Urinary bladder (tissue), 4 donors: ENCODE data around the gene MRPL27. TPM values are rescaled to one million over a fixed set of nuclear protein-coding genes. Genes with fewer than 3 reads are reported as not detected.
"Not testable (repeated sequence)": the region's sequence is repeated elsewhere in the genome, so short reads cannot be mapped to it uniquely, and the experiment has no call there.

Experiments used
- DNase-seq: peaks from one replicate; pipeline ENCODE4 v3.0.0-alpha.2; 2015; ENCODE audit errors: extremely low spot score
- H3K27ac ChIP-seq: one replicate; pipeline ENCODE4 v1.5.1; 2013; ENCODE audit warnings: low read depth, mild to moderate bottlenecking, moderate library complexity
- H3K36me3 ChIP-seq: one replicate; pipeline ENCODE4 v1.6.1; 2013; ENCODE audit warnings: mild to moderate bottlenecking, moderate library complexity; ENCODE audit not compliant: insufficient read depth
- H3K4me1 ChIP-seq: one replicate; pipeline ENCODE4 v1.6.1; 2013; ENCODE audit warnings: mild to moderate bottlenecking, moderate library complexity; ENCODE audit not compliant: insufficient read depth
- H3K4me3 ChIP-seq: one replicate; pipeline ENCODE4 v1.5.1; 2013; ENCODE audit warnings: low read depth, low read length
- WGBS: extraction: QIAGEN DNeasy Blood & Tissue Kit; methylation state at CpG from one replicate; pipeline ENCODE4 v1.1.7; 2013; 5-methylcytosine and 5-hydroxymethylcytosine counted together
- polyA plus RNA-seq: library from polyadenylated mRNA; stranded (reverse); fragments of 200-250 nt; gene quantifications from one replicate; pipeline ENCODE4 v1.2.3, GENCODE V29; 2013
- total RNA-seq: library from RNA; depleted of rRNA; stranded (reverse); fragments of >200 nt; gene quantifications from one replicate; pipeline ENCODE4 v1.2.3, GENCODE V29; 2014
- donor health status: healthy with polysubstance abuse.
- donor health status: healthy.

MRPL27 gene
- total and polyA plus RNA-seq, 2 donors = 38.6 to 99.6 TPM

GRCh38 chr17:50338645-50339044 lies 34.3 kb downstream of the MRPL27 start:
- Histone ChIP-seq H3K4me3 (no peak overlapping the region), H3K36me3 (no peaks in the 10 kb centered on the region), H3K4me1 (no peaks in the 10 kb centered on the region), H3K27ac (no peak overlapping the region)
- no peak for DNase-seq

DNA sequence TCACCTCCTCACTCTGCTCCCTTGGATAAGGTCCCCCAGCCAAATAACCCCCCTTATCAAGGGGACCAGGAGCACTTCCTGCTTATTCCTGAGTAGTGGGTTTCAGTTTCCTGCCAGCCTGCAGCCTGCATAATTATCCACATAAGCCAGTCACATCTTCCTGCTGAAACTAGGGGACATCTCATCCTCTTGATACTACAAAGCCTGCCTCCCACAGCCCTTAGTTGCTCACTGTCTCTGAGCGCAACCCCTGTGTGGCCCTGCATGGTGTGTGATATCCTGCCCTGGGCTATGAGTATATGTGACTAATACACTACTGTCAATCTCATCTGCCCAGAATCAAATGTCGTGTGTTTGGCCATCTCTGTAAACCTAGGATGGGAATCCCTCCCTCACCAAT lies 35.0 kb downstream of the MRPL27 start:
- Histone ChIP-seq H3K36me3 (no peaks in the 10 kb centered on the region), H3K27ac (no peak overlapping the region), H3K4me1 (no peaks in the 10 kb centered on the region), H3K4me3 (no peak overlapping the region)
- DNase-seq = no peak
- WGBS = 72% methylated on average over 2 of the region's 2 CpGs

- WGBS = 45% methylated on average over 14 of the region's 14 CpGs
- H3K4me3 ChIP-seq, DNase-seq, H3K27ac ChIP-seq, H3K4me1 ChIP-seq, H3K36me3 ChIP-seq: not testable (repeated sequence)
These were observed 39.5 kb downstream of the MRPL27 start for GRCh38 chr17:50333291-50334057.

GRCh38 chr17:50332196-50332595 lies 40.8 kb downstream of the MRPL27 start:
- no peak for DNase-seq
- no peak overlapping the region for H3K27ac ChIP-seq
- H3K4me1 ChIP-seq = no peaks in the 10 kb centered on the region
- 72% methylated on average over 6 of the region's 6 CpGs for WGBS
- H3K4me3 ChIP-seq = no peak overlapping the region
- no peaks in the 10 kb centered on the region for H3K36me3 ChIP-seq

DNA sequence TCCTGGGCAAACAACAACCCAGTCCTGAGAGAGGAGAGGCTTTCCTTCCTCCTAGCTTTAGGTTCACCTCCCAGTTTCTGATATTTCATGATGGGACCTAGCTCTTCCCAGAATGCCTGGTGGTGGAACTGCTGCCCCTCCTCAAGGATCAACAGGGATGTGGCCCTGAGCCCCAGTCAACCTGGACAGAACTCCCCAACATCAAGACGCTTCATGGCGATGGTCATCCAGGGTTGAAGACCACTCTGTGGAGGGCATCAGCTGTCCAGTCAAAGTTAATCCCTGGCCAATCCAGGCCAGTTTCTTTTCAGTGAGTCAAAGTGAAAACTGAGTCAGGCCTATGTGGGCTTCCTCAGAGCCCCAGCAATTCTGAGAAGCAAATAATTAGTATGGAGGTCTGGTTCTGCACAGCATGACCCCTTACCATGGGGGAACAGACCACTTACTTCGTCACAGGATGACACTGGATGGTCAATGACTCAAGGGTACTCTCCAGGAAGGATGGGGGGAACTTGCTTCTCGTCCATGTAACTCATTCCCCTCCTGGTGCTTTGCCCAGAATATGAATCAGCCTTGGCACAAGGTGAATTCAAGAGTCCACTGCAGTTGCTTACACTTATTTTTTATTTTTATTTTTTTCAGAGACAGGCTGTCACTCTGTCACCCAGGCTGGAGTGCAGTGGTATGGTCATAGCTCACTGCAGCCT lies 41.7 kb downstream of the MRPL27 start:
- WGBS = 74% methylated on average over 4 of the region's 4 CpGs
- Histone ChIP-seq H3K4me1 (no peaks in the 10 kb centered on the region), H3K4me3 (no peak overlapping the region), H3K36me3 (no peaks in the 10 kb centered on the region), H3K27ac (no peak overlapping the region)
- no peak for DNase-seq

GRCh38 chr17:50330151-50330775 lies 42.7 kb downstream of the MRPL27 start:
- H3K4me3 ChIP-seq = no peak overlapping the region
- no peak overlapping the region for H3K27ac ChIP-seq
- DNase-seq = no peak
- H3K4me1 ChIP-seq = no peaks in the 10 kb centered on the region
- no peaks in the 10 kb centered on the region for H3K36me3 ChIP-seq
- WGBS = 83% methylated on average over 11 of the region's 11 CpGs

GRCh38 chr17:50329716-50330115 lies 43.3 kb downstream of the MRPL27 start:
- 88% methylated on average over 3 of the region's 3 CpGs for WGBS
- DNase-seq = no peak
- Histone ChIP-seq H3K4me3 (no peak overlapping the region), H3K27ac (no peak overlapping the region), H3K36me3 (no peaks in the 10 kb centered on the region), H3K4me1 (no peaks in the 10 kb centered on the region)

GRCh38 chr17:50328363-50329325 lies 44.3 kb downstream of the MRPL27 start:
- H3K4me3 ChIP-seq = no peak overlapping the region
- no peaks in the 10 kb centered on the region for H3K4me1 ChIP-seq
- WGBS = 52% methylated on average over 21 of the region's 21 CpGs
- H3K36me3 ChIP-seq = no peaks in the 10 kb centered on the region
- DNase-seq = no peak
- peak overlapping the region; percentile 15 for H3K27ac ChIP-seq

GRCh38 chr17:50326831-50327364 lies 46.1 kb downstream of the MRPL27 start:
- Histone ChIP-seq H3K27ac (no peak overlapping the region), H3K4me1 (no peaks in the 10 kb centered on the region), H3K4me3 (no peak overlapping the region), H3K36me3 (no peaks in the 10 kb centered on the region)
- WGBS = 82% methylated on average over 9 of the region's 9 CpGs
- no peak for DNase-seq

- no peak overlapping the region for H3K4me3 ChIP-seq
- no peaks in the 10 kb centered on the region for H3K36me3 ChIP-seq
- DNase-seq = no peak
- H3K27ac ChIP-seq = no peak overlapping the region
- WGBS = 54% methylated on average over 4 of the region's 4 CpGs
- no peaks in the 10 kb centered on the region for H3K4me1 ChIP-seq
These were observed 47.1 kb downstream of the MRPL27 start for GRCh38 chr17:50325906-50326305.

DNA sequence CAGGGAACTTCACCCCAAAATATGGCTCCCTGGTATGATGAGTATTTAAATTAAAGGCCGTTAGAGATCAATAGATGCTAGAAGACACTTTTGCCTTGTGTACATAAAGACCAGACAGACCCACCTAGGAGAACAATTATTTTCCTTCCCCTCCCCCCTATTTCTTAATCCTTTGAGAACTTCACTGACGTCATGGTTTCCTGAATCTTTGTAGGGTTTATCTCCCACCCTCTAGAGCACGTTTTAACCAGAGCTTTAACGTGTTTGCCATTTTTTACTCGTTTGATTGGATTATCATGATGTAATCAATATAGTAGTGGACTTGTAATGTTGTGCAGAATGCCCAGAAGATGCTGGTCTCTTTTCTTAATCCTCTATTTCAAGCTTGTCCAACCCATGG lies 49.9 kb downstream of the MRPL27 start:
- DNase-seq = no peak
- Histone ChIP-seq H3K4me3 (no peak overlapping the region), H3K4me1 (no peaks in the 10 kb centered on the region), H3K27ac (no peak overlapping the region), H3K36me3 (no peaks in the 10 kb centered on the region)
- WGBS = 56% methylated on average over 5 of the region's 5 CpGs

DNA sequence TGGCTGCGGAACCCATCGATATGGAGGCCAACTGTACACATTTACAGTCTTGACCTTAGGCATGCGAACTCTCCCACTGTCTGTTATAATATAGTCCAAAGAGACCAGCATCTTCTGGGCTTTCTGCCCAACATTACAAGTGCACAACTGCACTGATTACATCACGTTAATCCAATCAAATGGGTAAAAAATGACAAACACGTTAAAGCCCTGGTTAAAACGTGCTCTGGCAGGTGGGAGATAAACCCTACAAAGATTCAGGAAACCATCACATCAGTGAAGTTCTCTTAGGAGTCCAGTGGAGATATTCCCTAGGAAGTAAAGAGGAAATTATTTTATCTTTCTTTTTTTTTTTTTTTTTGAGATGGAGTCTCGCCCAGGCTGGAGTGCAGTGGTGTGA lies 50.7 kb downstream of the MRPL27 start:
- 44% methylated on average over 7 of the region's 7 CpGs for WGBS
- Histone ChIP-seq H3K27ac (no peak overlapping the region), H3K4me3 (no peak overlapping the region), H3K4me1 (no peaks in the 10 kb centered on the region), H3K36me3 (no peaks in the 10 kb centered on the region)
- no peak for DNase-seq
